ENCODE measurements around the gene ACSBG1. TPM values are rescaled to one million over a fixed set of nuclear protein-coding genes. Genes with fewer than 3 reads are reported as not detected.
A peak's percentile ranks its signal among the peaks of the same experiment; 100 is the strongest.

The ACSBG1 gene
- total RNA-seq, 4 donors from 2014 or later, result 61.8 to 375 (median 102) TPM

DNA sequence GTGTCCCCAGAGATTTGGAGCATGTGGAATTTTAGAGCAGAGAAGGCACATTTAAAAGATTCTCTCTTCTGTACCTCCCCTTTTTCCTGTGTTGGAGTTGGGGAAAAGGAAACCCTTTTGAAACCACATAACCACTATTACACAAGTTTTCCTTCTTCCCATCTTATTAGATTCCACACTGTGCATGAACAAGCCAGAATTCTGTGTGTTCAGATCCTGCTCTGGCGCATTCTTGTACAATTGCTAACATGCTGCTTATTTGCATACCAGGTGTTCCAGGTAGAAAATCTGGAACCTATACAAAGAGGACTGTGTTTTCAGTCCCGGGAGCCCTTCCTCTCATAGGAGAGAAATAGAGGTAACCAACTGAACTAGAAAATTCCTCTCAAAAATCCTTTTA lies 100.6 kb downstream of the ACSBG1 start:
- peak in 1 of 2 donors; percentile 19 for DNase-seq (ENCODE audit: low spot score in 2 of 2)
- WGBS, result 56% methylated on average over 2 of the region's 2 CpGs

DNA sequence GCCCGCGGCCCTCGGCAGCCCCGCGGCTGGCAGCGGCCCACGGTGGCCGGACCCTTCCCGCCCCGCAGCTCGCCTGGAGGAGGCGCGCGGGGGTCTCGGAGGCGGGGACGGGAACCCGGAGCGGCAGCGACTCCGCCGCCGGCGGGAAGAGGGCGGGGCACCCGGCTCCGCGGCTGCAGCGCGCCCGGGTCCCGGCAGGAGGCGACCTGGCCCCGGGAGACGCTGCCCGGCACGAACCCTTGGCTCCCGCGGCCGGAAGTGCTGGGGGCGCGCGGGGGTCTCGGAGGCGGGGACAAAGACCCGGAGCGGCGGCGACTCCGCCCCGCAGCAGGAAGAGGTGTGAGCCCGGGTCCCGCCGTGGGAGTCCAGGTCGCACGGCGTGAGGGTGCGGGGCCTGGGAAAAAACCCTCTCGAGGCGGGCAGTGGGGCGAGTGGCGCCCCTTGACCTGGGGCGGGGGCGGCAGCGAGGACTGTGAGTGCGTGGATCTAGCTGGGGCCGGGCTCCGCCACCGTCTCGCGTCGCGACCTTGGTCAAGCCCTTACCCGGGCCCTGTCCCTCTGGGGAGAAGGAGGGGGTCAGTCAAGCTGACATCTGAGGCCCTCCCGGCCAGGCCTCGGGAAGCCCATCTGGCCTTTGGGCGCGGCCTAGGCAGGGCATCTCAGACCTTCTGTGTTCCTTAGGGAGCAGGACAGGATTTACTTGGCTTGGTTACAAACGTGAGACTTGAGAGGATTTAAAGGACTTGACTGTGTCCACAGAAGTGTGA lies 102.9 kb downstream of the ACSBG1 start, which contains the start of gene CIB2:
Gene CIB2 (minus strand): TSS at position 151 of the 767 bp plus-strand sequence. CDS start 230 bp downstream, outside the sequence.
- WGBS, result 2% methylated on average over 25 of the region's 79 CpGs
- Histone ChIP-seq H3K27me3 (no peaks in the 10 kb centered on the region), H3K27ac (peak within 1 kb of the TSS; percentile 81), H3K9me3 (no peaks in the 10 kb centered on the region), H3K4me1 (peaks cover 38% of the 10 kb centered on the region), H3K4me3 (peak within 1 kb of the TSS; percentile 84), H3K36me3 (no peaks in the 10 kb centered on the region)
- peak in 1 of 2 donors; percentile 76 for DNase-seq (ENCODE audit: low spot score in 2 of 2)
- TF ChIP-seq, protein P1, sequence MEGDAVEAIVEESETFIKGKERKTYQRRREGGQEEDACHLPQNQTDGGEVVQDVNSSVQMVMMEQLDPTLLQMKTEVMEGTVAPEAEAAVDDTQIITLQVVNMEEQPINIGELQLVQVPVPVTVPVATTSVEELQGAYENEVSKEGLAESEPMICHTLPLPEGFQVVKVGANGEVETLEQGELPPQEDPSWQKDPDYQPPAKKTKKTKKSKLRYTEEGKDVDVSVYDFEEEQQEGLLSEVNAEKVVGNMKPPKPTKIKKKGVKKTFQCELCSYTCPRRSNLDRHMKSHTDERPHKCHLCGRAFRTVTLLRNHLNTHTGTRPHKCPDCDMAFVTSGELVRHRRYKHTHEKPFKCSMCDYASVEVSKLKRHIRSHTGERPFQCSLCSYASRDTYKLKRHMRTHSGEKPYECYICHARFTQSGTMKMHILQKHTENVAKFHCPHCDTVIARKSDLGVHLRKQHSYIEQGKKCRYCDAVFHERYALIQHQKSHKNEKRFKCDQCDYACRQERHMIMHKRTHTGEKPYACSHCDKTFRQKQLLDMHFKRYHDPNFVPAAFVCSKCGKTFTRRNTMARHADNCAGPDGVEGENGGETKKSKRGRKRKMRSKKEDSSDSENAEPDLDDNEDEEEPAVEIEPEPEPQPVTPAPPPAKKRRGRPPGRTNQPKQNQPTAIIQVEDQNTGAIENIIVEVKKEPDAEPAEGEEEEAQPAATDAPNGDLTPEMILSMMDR (IDR thresholded peaks at IDR 0.05), result peak; percentile 67 to 93
- no peak for TF ChIP-seq POLR2AphosphoS5 (IDR thresholded peaks at IDR 0.05)
- no peak for TF ChIP-seq POLR2A (IDR thresholded peaks at IDR 0.05)

More for the DNA sequence above, 100.6 kb downstream of the ACSBG1 start:
- Histone ChIP-seq H3K9me3 (no peaks in the 10 kb centered on the region), H3K4me1 (peaks cover 38% of the 10 kb centered on the region), H3K27ac (peak overlapping the region; percentile 69), H3K4me3 (no peak overlapping the region), H3K27me3 (no peaks in the 10 kb centered on the region), H3K36me3 (no peaks in the 10 kb centered on the region)
- no peak for TF ChIP-seq POLR2A (IDR thresholded peaks at IDR 0.05)
- TF ChIP-seq POLR2AphosphoS5 (IDR thresholded peaks at IDR 0.05), result no peak
- TF ChIP-seq, protein P1 (IDR thresholded peaks at IDR 0.05), result no peak
- no peak for TF ChIP-seq EP300 (IDR thresholded peaks at IDR 0.05)

DNA sequence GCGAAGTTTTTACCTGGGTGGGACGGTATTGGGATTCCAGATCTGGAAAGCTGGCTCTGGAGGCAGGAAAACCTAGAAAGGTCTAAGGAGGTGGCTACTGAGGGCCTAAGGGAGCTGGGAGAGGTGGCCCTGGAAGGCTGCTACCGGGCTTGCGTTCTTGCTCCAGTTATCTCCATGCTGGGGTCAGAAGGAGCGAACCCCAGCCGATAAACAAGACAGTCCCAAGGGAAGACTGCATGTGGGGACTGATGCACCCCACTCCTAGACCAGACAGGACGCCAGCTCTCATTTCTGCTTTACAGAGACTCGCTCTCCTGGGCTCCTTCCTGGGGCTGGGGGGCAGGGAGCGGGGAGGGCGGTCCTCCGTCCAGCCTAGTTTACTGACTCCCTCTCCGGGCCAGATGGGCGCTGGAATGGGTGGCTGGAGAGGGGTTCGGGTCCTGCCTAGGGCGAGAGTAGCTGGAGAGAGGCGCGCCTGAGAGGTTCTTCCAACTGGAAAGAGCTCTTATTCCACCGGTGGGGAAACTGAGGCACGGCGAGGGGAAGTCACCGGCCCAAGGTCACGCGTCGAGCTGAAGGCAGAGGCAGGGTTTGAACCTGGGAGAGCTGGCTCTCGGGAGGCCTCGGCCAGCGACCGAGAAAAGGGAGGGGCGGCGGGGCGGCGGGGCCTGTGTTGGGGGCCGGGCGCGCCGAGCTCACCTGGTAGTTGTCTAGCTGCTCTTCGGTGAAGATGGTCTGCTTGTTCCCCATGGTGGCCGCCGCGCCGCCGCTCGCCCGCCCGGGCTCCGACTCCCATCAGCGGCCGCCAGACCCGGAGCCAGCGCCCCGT lies 103.7 kb downstream of the ACSBG1 start:
- peak overlapping the region; percentile 84 for H3K4me3 ChIP-seq
- peak in 1 of 2 donors; percentile 77 for DNase-seq (ENCODE audit: low spot score in 2 of 2)
- H3K36me3 ChIP-seq, result no peaks in the 10 kb centered on the region
- no peaks in the 10 kb centered on the region for H3K9me3 ChIP-seq
- peak overlapping the region; percentile 81 for H3K27ac ChIP-seq
- 48% methylated on average over 32 of the region's 51 CpGs for WGBS
- TF ChIP-seq, protein P1 (IDR thresholded peaks at IDR 0.05), result no peak
- TF ChIP-seq POLR2AphosphoS5 (IDR thresholded peaks at IDR 0.05) (no peak), POLR2A (IDR thresholded peaks at IDR 0.05) (no peak), EP300 (IDR thresholded peaks at IDR 0.05) (no peak)
- H3K4me1 ChIP-seq, result peaks cover 38% of the 10 kb centered on the region
- no peaks in the 10 kb centered on the region for H3K27me3 ChIP-seq

DNA sequence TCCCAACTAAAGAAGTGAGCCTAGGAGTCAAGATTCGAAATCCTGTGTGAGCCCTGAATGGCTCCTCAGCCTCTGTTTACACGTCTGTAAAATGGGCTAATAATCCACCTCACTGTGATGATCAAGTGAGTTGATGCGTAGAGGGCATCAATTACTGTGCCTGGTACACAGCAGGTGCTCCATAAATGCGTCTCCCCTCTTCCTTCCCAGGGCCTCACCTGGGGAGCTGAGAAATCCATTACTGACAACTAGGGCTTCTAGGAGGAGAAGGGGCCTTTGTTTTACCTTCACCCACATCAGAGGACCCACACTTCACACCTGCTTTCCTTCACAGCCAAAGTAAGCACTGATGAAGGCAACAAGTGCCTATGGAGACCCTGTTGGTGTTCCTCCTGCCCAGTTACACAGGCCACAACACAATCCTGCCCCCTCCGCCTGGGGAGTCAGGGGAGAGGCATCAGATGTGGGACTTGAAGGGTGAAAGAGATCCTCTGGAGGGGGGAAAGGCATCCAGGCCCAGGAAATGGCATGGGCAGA lies 104.5 kb downstream of the ACSBG1 start:
- H3K27ac ChIP-seq, result no peak overlapping the region
- TF ChIP-seq POLR2AphosphoS5 (IDR thresholded peaks at IDR 0.05), result no peak
- peak in 1 of 2 donors; percentile 0 for DNase-seq (ENCODE audit: low spot score in 2 of 2)
- peaks cover 38% of the 10 kb centered on the region for H3K4me1 ChIP-seq
- H3K9me3 ChIP-seq, result no peaks in the 10 kb centered on the region
- no peaks in the 10 kb centered on the region for H3K36me3 ChIP-seq
- WGBS, result 93% methylated on average over 5 of the region's 5 CpGs
- H3K4me3 ChIP-seq, result no peak overlapping the region
- H3K27me3 ChIP-seq, result no peaks in the 10 kb centered on the region

DNA sequence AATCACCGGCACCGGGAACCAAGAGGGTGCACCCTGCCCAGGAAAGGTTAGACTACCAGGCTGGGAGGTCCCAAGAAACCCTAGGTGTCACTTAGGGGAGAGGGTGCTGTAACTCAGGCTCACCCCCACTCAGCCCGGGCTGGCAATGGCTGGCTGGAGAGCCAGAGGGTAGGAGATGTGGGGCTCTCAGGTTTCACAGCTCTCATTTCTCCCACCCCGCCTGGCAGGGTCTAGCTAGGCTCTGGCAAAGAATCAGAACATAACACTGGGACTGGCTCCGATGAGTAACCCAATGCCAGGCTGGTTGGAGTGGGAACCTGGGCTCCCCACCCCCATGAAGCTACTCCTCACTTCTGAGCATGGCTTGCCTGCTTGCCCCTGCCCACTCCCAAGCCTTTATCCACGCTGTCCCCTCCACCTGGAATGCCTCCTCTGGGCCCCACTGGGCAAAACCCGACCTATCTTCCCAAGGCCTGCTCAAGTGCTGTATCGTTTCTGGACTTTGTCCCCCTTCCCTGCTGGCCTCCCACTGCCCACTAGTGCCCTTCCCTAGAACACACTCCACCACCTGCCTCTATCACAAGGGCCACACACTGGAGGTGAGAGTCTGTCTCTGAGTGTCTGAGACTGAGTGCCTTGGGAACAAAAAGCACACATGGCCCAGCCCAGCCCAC lies 105.2 kb downstream of the ACSBG1 start:
- TF ChIP-seq POLR2A (IDR thresholded peaks at IDR 0.05) (no peak), POLR2AphosphoS5 (IDR thresholded peaks at IDR 0.05) (no peak), EP300 (IDR thresholded peaks at IDR 0.05) (no peak)
- TF ChIP-seq, protein P1 (IDR thresholded peaks at IDR 0.05), result no peak
- DNase-seq (ENCODE audit: low spot score in 2 of 2), result no peak
- no peaks in the 10 kb centered on the region for H3K27me3 ChIP-seq
- no peaks in the 10 kb centered on the region for H3K9me3 ChIP-seq
- no peak overlapping the region for H3K4me3 ChIP-seq
- no peaks in the 10 kb centered on the region for H3K36me3 ChIP-seq
- H3K4me1 ChIP-seq, result peaks cover 35% of the 10 kb centered on the region
- no peak overlapping the region for H3K27ac ChIP-seq
- 57% methylated on average over 6 of the region's 8 CpGs for WGBS
